Measurements from ENCODE around the gene QRICH1.

QRICH1 gene

GRCh38 chr3:49093853-49094767 is at the start of gene QRICH1:
TSS of gene QRICH1 (minus strand) at chr3:49094071. CDS start at chr3:49077017, 17,054 bp downstream.
- DNase-seq: peak; percentile 99

DNA sequence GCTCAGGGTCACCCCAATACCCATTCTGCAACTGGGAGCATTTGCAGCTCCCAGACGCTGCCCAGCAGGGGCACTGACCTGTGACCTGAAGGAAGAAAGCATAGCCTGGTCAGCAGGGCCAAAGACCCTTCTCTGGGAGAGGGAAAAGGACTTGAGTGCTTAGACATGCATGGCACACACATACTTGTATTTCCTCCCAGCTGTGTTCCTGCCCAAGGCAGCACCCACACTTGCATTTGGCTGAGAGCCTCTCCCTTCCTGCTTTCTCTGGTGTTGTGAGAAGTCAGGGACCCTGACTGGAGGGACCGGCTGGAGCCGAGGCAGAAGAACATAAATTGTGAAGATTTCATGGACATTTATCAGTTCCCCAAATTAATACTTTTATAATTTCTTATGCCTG is 46.2 kb upstream of the QRICH1 start:
- DNase-seq: no peak

GRCh38 chr3:49135499-49135898 is 41.6 kb upstream of the QRICH1 start:
- no peak for DNase-seq

DNA sequence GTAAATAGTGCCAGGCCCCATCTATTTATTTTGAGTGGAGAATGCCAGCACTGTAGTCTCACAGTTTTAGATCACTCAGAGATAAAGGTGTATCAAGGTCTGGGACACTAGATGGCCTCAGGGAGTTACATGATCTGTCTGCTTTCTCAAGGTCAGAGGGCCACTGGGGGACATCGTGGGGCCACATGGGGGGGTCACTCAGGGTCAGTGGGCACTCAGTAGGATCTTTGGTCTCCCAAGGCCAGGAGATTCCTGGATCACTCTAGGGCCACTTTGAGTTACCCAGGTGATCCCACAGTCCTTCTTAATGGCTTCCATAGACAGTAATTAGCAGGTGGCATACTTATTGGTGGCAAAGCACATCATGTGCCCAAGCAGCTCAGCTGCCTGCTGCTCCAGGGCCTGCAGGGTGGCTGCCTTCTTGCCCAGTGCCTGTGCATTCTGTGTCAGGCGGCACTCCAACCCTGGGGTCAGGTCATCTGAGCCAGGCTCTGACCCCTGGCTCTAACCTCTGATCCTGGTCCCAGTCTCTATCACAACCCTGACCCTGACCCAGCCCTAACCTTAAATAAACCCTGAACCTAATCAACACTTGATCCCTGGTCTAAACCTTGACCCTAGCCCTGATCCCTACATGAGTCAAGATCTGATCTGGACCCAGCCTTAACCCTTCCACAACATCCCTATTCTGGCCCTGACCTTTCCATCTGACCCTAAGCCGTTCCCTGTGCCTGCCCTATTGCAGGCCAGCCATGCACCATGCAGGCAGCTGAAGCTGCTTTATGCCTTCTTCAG is 40.8 kb upstream of the QRICH1 start:
- no peak for DNase-seq

DNA sequence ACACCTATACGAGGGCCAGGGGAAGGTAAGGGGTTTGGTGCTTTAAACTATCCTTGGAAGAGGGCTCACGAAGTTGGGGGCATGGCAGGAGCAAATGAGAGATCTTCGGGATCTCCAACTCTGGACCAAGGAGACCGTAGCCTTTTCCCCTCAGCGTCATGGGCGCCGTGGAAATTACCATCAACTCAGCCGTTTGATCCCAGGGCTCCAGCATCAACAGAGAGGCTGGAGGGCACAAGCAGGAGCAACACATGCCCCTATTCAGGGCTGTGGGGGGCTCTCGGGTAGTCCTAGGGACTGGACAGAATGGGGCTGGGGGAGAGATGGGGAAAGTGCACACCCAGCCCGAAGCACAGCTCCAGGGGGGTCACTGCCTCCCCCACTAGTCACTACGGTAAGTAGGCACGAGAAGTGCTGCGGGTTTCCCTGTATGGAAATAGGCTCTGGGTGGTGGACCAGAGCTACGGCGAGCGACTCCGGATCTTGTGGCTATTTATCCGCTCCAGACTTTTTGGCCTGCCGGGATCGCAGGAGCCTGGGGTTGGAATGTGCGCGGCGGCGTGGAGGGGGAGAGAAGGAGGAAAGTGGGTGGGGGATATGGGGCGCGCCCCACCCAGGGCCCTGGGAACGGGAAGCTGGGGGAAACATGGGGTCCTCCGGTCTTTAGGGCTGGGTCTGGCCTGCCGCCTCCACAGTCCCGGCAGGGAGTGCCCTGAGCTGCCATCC is 39.5 kb upstream of the QRICH1 start:
- peak; percentile 92 for DNase-seq

GRCh38 chr3:49132437-49133225 is 38.8 kb upstream of the QRICH1 start, which contains the start of gene LAMB2:
TSS of gene LAMB2 (minus strand) at chr3:49133050. CDS start at chr3:49132867, 183 bp downstream.
- DNase-seq: peak; percentile 78

- no peak for DNase-seq
Measured at GRCh38 chr3:49132073-49132436, 38.2 kb upstream of the QRICH1 start.

- DNase-seq: no peak
Measured at GRCh38 chr3:49131576-49131975, 37.7 kb upstream of the QRICH1 start.

DNA sequence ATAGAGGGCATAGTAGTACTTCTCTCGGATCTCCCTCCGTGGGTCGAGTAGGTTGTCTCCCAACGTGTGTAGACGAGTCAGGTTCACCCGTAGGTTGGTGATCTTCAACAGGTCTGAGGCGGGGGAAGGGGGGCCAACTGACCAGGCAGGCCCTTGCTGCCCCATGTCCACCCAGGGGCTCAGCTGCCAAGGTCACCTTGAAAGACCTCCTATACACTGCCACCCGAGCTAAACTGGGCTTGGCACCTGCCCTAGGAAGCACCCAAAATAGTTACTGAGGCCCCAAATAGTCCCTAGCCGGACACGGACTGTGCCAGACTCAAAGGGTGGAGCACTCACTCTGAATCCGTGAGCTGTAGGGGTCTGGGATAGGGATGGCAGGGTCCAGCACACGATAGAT is 37.2 kb upstream of the QRICH1 start:
- no peak for DNase-seq

DNA sequence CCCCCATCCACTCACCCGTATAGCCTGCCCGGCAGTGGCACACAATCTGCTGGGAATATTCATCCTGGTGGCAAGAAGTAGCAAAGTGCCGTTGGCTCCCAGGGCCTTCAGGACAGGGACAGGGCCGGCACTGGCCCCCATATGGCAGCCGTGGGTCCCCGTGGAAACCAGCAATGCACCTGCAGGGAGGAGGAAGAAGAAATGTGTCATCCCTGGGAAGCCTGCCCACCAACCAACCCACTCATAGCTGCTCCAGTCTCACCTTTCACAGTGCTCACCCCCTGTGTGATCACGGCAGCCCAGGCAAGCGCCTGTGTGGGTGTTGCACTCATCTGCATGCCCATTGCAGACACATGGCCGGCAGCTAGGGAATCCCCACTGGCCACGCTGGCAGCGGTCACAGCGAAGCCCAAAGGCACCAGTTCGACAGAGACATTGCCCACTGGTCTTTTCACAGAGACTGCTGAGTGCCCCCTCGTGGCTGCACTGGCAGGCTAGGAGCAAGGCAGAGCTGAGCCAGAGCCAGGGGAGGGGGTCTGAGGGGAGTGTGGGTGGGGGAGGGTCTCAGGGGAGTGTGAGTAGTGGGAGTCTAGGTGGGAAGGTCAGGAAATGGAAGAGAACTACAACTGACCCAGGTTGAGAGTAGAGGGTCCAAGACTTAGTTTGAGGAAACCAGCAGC is 31.3 kb upstream of the QRICH1 start:
- no peak for DNase-seq

- no peak for DNase-seq
Measured at GRCh38 chr3:49124203-49124602, 30.3 kb upstream of the QRICH1 start.

GRCh38 chr3:49123687-49124086 is 29.8 kb upstream of the QRICH1 start:
- no peak for DNase-seq

- no peak for DNase-seq
Measured at GRCh38 chr3:49122886-49123545, 29.1 kb upstream of the QRICH1 start.

DNA sequence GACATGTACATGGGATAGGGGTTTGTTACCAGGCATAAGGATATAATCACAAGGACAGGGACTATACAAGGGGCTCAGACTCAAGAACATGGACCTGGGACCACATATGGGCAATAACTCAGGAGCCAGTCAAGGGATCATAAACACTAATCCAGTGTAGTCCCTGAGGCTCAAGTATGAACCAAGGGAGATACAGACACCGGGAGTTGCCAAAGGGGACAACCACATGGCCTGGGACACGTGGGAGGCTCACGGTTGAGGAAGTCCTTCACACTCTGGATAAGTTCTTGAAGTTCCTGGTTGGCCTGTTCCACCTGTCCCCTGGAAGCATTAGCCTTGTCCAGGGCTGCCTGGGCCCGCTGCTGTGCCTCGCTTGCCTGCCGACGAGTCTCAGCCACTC is 28.6 kb upstream of the QRICH1 start:
- DNase-seq: no peak

DNA sequence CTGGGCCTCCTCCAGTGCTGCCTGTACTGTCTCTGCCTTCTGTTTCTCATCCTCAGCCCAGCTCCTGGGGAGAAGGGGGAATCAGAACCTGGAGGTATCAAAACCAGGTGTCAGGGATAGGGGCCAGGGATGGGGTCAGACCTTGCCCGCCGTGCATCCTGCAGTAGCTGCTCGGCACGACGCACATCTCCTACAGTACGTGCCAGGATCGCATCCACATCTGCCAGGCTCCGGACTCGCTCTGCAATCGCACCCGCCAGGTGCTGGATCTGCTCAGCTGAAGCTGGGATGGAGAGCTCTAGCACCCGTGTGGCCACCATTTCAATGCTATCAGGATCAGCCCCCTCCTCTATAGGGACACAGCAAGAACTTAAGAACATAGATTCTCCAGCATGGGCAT is 28.2 kb upstream of the QRICH1 start:
- no peak for DNase-seq

DNA sequence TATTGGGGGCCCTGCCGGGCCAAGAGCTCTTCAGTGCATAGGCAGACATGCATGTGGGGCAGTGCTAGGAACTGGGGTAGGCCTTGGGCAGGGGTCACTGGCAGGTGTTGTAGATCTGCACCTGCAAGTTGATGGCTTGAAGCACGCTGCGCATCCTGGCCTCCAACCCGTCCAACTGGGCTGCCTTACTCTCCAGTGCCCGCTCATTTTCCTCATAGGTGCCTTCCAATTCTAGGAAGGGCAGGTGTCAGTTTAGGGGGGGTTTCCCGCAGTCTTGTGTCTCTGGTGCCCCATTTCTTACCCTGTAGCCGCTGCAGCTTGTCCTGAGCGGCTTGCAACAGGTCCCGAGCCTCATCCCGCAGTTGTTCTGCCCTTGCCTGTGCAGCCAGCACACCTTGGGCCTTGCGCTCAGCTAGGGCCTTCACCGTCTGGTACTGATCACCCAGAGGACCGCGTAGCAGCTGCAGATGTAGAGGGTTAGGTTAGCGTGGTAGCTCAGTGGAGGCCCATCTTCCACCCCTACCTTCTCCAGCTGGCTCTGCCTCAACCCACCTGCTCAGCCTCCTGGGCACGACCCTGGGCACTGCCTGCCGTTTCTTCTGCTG is 27.4 kb upstream of the QRICH1 start:
- DNase-seq: no peak

DNA sequence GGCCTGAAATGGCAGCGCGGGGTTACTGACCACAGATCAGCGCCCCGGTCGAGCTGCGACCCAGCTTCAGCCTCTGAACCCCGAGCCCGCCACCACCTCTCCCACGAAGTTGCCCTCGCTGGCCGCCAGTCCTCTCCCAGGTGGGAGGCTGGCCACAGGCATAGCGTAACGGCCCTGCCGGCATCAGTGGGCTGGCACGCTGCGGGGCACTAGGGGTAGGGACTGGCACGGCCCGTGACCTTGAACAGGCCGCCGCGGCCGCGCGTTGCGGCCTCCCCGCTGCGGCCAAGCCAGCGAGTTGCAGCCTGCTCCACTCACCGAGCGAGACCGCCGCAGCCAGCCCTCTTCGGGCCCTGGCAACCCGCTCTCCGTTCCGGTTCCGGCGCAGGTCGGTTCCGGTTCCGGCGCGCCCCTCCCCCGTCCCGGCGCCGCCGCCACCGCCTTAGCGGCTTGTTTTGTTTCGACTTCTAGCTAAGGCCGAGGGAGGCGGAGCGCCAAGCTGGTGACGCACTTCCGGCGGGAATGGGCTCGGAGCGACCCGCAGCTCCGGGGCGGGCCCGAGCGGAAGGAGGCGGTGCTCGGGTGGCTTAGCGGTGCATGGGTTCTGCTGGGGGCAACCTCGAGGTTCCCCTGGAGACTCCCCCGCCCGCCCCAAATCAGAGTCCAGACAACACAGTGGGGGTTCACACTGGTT is 26.7 kb upstream of the QRICH1 start, which contains the start of gene USP19:
USP19 (minus strand) TSS at position 386 of the 694 bp plus-strand sequence. CDS start 1,678 bp downstream, outside the sequence.
- peak; percentile 91 for DNase-seq

- DNase-seq: no peak
Measured at GRCh38 chr3:49120096-49120437, 26.2 kb upstream of the QRICH1 start.

GRCh38 chr3:49119439-49119838 is 25.6 kb upstream of the QRICH1 start:
- DNase-seq: no peak

DNA sequence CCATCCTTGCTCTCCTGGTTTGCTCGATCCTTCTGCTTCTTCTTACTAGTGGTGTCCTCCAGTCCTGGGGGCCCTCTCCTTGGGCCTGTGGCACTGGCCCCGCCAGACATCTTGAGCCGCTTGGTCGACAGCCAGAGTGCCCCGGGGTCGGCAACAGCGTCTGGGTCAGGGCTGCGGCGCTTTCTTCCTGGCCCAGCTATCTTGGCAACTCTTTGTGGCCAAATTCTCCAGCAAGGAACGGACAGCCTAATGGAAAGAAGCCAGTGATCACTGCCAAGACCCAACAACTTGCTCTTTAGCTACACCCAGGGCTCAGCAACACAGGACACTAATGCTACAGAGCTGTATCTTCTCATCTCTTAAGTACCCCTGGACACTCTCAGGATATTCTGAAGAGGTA is 25.2 kb upstream of the QRICH1 start:
- DNase-seq: no peak
